ENCODE data around the gene CT45A2. TPM values are rescaled to one million over a fixed set of nuclear protein-coding genes. Genes with fewer than 3 reads are reported as not detected.

The CT45A2 gene
- total RNA-seq, 5 donors from 2014 or later (not counting 1 experiment from before 2014, with no cell fraction given), result not detected

Other genes with a start within 250 kb of the CT45A2 start
- not detected for gene CT45A1, start 106.4 kb downstream of the CT45A2 start, total RNA-seq
- not detected for gene CT45A3, start 51.8 kb downstream of the CT45A2 start, total RNA-seq
- gene CT45A5, start 34.5 kb downstream of the CT45A2 start, total RNA-seq, result not detected
- not detected for gene CT45A6, start 17.2 kb downstream of the CT45A2 start, total RNA-seq
- not detected for gene CT45A7, start 17.3 kb upstream of the CT45A2 start, total RNA-seq
- gene CT45A8, start 34.5 kb upstream of the CT45A2 start, total RNA-seq, result not detected
- not detected for gene CT45A9, start 51.8 kb upstream of the CT45A2 start, total RNA-seq
- not detected for gene CT45A10, start 73.4 kb upstream of the CT45A2 start, total RNA-seq
- gene SAGE1, start 73.7 kb upstream of the CT45A2 start, total RNA-seq, result not detected
- 10 to 100 TPM; 21.1 to 27.7 (median 23.5) TPM for gene MMGT1, start 154.0 kb upstream of the CT45A2 start, total RNA-seq
- 10 to 100 TPM; 15.5 to 23.9 (median 17.3) TPM for gene SLC9A6, start 165.4 kb upstream of the CT45A2 start, total RNA-seq

Data from T-cell (primary cell).